Hindlimb muscle (tissue), 1 donor: ENCODE measurements around the gene DHX58. TPM values are rescaled to one million over a fixed set of nuclear protein-coding genes. Genes with fewer than 3 reads are reported as not detected.
"Not testable (repeated sequence)": the region's sequence is repeated elsewhere in the genome, so short reads cannot be mapped to it uniquely, and the experiment has no call there.

ENCODE experiments used
- DNase-seq: peaks from one replicate; pipeline ENCODE4 v3.0.0-alpha.2; 2013
- polyA plus RNA-seq: library from polyadenylated mRNA; unstranded; fragments of 120-200 nt; gene quantifications from one replicate; pipeline ENCODE4 v1.2.1, GENCODE V29; 2013; ENCODE audit not compliant: insufficient read length

Gene DHX58
- 5.6 TPM for polyA plus RNA-seq

- DNase-seq, result peak; percentile 88
Measured at GRCh38 chr17:42112552-42113176, at the start of gene DHX58. Gene DHX58 (minus strand): TSS chr17:42112714. CDS start chr17:42111892, 822 bp downstream.

- no peak for DNase-seq
Measured at GRCh38 chr17:42160531-42160910, 48.0 kb upstream of the DHX58 start.

DNA sequence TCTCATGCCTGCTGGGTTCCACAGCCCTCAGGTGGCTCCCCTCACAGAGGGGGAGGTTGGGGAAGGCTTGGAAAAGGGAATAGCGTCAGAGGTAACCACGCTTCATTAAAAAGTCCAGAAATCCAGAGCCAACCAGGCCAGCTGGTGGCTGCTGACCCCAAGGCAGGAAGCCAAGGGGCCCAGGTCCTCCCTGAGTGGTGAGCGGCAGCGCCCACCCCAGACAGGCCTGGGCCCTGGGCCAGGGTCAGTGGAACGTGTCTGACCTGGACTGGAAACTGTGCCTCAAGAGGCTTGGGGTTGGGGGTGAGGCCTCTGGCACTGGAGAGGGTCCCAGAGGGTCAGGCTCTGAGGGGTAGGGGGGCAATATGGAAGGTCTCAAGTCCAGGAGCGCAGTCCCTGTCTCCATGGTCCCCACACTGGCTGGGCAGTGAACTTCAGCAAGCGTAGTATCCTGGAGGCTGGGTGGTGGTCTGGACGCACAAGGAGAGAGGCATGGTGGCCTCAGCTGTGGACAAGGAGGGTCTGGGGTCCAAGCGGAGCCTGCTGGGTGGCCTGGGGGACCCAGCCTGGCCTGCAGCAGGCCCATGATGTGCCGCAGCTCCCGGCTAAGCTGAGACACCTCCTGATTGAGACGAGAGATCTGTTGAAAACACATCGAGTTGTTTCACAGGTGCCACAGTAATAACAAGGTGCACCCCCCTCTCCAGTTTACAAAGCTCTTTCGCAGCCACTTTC lies 47.4 kb upstream of the DHX58 start:
- no peak for DNase-seq

DNA sequence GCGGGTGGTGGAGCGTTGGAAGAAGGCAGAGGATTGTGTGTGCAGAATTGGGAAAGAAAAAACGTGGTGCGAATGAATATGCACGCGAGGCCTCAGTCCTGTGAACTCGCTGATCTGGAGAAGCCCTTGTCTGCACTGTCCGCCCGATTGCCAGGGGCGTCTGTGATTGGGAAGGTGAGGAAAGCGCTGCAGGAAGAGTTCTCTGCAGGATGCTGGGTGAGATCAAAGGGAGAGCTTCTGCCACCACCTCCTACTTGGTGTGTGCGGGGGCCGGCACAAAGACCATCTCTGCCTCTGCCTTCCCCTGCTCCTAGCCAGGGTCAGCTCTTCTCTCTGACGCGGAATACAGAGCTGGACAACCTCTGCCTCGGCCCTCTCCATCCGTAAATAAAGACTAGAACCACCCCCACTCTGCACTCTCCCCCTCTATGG lies 43.1 kb upstream of the DHX58 start:
- no peak for DNase-seq

- DNase-seq, result no peak
Measured at GRCh38 chr17:42153919-42154742, 41.6 kb upstream of the DHX58 start.

DNA sequence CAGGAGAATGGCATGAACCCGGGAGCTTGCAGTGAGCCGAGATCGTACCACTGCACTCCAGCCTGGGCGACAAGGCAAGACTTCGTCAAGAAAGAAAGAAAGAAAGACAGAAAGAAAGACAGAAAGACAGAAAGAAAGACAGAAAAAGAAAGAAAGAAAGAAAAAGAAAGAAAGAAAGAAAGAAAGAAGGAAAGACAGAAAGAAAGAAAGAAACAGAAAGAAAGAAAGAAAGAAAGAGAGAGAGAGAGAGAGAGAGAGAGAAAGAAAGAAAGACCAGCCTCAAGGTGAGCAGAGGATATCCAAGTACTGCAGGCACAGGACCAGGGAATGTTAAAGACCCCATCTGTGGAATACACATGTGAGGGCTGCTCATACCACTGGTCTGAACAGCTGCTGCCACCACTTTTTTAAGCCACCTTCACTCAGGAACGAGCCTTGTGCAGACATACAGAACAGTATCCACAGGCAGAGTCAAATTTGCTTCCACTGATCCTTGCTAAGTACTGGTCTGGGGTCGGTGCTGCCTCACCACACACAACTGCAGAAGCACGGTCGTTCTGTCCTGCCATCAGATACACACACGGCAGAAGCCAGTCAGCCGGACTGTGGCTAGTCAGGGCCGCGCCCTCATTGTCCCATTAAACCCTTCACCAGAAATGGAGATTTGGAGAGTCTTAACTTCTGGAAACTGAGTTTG lies 34.5 kb upstream of the DHX58 start:
- DNase-seq, result no peak

- DNase-seq, result not testable (repeated sequence)
Measured at GRCh38 chr17:42143138-42143537, 30.6 kb upstream of the DHX58 start.

DNA sequence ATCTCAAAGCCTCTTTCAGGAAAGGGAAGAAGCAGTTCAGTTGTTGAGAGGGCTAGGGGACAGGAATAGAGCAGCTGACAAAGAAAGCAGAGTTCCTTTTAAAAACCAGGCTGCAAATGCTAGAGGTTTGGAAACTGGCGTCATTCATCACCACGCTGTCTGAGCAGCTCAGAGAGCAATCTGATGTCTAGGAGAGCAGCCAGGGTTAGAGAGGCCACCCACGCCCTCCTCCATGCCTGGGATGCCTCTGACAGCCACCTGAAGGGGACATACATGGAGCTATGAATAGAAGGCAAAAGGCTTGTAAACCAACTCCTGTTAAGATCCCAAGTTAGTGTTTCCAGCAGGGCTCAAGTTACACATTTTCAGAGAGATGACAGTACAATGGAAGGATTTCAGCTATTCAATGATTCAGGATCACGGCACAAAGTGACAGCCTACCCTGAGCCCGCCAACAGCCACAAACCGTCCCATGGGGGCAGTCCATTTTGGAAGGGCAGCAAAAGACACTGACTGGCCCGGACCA lies 29.9 kb upstream of the DHX58 start:
- DNase-seq, result no peak

- DNase-seq, result no peak
Measured at GRCh38 chr17:42141382-42141781, 28.9 kb upstream of the DHX58 start.

GRCh38 chr17:42140690-42141089 lies 28.2 kb upstream of the DHX58 start:
- not testable (repeated sequence) for DNase-seq

- DNase-seq, result no peak
Measured at GRCh38 chr17:42138749-42139492, 26.4 kb upstream of the DHX58 start.

- DNase-seq, result no peak
Measured at GRCh38 chr17:42136654-42137051, 24.1 kb upstream of the DHX58 start.

DNA sequence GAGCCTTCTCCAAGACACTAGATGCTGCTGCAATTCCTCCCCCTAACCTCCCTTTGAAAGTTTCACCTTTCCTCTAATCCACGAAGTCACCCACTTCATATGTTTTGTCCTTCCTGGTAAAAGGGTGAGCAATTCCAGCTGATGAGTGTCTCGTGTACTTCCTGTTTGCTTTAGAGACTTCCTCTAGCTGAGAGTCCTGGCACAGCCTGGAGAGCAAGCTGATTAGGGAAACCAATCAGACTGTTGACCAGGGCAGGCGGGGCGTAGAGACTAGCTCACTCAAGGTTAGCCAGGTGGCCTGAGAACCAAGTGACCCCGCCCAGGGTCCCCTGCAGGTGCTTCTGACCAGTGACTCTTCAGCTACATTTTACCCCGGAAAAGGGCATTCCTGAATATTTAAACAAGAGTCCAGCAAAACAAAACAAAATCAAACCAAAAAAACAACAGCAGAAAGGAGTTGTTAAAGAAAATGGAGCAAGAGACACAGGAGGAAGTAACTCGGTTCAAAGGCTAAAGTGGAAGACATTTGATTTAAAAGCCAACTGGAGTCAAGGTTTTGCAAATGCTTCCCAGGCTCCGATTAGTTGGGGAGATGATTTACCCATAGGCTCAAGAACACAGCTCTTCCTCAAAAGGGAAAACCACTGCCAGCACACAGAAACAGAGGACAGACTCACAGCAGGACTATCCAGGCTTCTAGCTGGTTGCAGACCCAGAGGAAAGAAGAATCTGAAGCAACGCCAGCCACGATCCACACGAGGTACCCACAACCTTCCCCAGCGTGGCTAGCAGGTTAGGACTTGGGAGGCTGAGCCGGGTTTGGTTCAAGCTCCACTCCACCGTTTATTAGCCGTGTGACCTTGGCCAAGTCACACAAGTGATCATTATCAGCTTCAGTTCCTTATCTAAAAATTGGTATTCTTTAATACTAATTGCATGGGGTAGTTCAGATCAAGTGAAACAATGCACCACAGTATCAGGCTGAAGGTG lies 23.4 kb upstream of the DHX58 start:
- no peak for DNase-seq

DNA sequence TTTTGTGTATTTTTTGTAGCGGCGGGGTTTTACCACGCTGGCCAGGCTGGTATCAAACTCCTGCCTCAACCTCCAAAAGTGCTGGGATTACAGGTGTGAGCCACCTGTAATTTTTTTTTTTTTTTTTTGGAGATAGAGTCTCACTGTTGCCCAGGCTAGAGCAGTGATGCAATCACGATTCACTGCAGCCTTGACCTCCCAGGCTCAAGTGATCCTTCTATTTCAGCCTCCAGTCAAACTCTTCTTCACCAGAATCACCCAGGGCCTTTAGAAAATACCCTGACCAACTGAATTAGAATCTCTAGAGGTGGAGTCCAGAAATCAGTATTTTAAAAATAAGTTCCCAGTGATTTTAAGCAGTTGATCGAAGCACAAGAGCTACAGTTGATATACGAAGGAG lies 22.6 kb upstream of the DHX58 start:
- DNase-seq, result no peak

DNA sequence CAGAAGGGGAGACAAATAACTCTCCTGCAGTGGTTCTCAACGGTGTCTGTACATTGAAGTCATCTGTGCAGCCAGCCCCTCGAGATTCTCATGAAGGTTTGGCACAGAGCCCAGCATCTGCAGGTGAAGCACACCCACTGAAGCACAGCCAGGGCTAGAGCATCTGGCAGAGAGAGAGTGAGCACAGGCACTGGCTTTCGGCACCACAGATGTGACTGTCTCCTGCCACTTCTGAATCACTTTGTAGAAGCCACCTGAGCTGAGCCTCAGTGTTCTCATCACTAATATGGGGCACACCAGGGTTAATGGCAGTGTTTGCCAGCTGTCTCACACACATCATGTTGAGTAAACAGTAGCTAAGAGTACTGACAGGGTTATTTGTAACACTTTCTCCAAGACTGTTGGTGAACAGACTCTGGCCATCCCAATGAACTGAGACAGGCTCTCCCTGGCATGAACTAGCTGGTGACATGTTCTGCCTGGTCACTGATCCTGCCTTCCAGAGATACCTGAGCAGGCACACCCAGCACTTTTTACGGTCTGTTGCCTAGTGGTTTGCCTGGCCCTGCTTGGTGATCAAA lies 21.0 kb upstream of the DHX58 start:
- DNase-seq, result no peak

DNA sequence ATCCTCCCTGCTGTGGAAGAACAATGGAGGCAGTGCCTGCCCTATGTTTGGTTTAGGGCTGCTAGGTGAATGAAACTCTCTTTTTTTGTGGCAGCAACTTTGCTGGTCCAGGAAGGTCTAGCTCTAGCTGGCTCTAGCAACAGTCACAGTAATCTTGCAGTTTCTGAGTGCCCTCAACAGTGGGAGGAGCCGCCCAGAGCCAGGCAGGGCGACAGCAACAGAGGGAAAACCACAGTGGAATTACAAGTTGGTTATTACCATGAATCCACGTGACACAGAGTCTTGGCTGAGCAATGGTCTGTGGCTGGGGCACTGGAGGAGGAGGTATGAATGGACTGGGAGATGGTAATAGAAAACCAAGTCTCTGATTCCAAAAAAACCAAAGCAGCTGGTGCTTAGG lies 20.4 kb upstream of the DHX58 start:
- DNase-seq, result no peak

- DNase-seq, result no peak
Measured at GRCh38 chr17:42131981-42132432, 19.5 kb upstream of the DHX58 start.

DNA sequence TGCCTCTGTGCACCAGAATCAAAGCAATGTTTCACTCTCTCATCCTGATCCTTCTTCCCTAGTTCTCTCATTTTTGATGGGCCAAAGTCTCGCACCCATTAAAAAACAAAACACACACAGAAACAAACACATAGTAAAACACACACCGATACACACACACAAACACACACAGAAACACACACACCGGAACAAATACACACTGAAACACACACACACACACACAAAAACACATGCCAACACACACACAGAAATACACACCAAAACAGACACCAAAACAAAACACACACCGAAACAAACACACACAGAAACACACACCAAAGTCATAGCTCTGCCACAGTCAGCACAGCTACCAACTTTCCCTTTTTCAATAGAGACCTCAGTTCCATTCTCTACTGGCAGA lies 18.7 kb upstream of the DHX58 start:
- no peak for DNase-seq

- DNase-seq, result no peak
Measured at GRCh38 chr17:42130310-42130936, 17.9 kb upstream of the DHX58 start.
